Endothelial cell of umbilical vein (primary cell): Measurements from ENCODE around the gene FSIP1. TPM values are rescaled to one million over a fixed set of nuclear protein-coding genes. Genes with fewer than 3 reads are reported as not detected.

Experiments used
- BruUV-seq: library from RNA; stranded (reverse); fragments of 400-500 nt; replicated peaks from 2 replicates; lab custom pipeline; 2021; lab: Mats Ljungman, UMichigan
- CTCF ChIA-PET: fragments of 300-600, 350-600 bp; sonication (Branson Sonifier 250); formaldehyde crosslinking; loops from one replicate; lab custom pipeline; 2021; ENCODE audit warnings: antibody characterized with exemption, inconsistent platforms; lab: Charles Lee
- POLR2A ChIA-PET: fragments of 300-600, 350-600 bp; sonication (Branson Sonifier 250); formaldehyde crosslinking; loops from one replicate; lab custom pipeline; 2021; ENCODE audit warnings: antibody characterized with exemption, inconsistent platforms; lab: Charles Lee
- DNase-seq: peaks from one replicate; pipeline ENCODE4 v3.0.0-alpha.2; 2011; ENCODE audit warnings: low read depth, low spot score
- FAIRE-seq: peaks from 2 replicates; lab custom pipeline; 2011; peaks lifted over from hg19 to GRCh38; lab: Jason Lieb, UNC
- H2AFZ ChIP-seq: 2 replicates; pipeline ENCODE4 v1.6.0; 2012; ENCODE audit warnings: low read depth, low read length, control low read depth, inconsistent platforms
- H3K27ac ChIP-seq: 2 replicates; pipeline ENCODE4 v1.5.1; 2011; ENCODE audit warnings: low read depth, mild to moderate bottlenecking, control low read depth, low read length, moderate library complexity; ENCODE audit not compliant: insufficient read depth
- H3K27me3 ChIP-seq, 2 experiments: 2 replicates each; pipeline versions ENCODE4 v1.6.0 to v1.6.1; 2011; ENCODE audit warnings: low read length in 2 of 2, mixed read lengths in 1 of 2; ENCODE audit not compliant: control insufficient read depth in 2 of 2, insufficient read depth in 2 of 2
- H3K36me3 ChIP-seq, 2 experiments: 2 replicates in 1 of 2; 3 replicates in 1 of 2; pipeline ENCODE4 v1.5.1; 2011; ENCODE audit warnings: low read length in 2 of 2, mild to moderate bottlenecking in 1 of 2, moderate library complexity in 1 of 2; ENCODE audit not compliant: control insufficient read depth in 2 of 2, insufficient read depth in 2 of 2; ENCODE audit errors: extremely low read depth in 1 of 2
- H3K4me1 ChIP-seq: 3 replicates; pipeline ENCODE4 v1.5.1; 2011; ENCODE audit warnings: mild to moderate bottlenecking, low read length; ENCODE audit not compliant: control insufficient read depth, insufficient read depth; ENCODE audit errors: extremely low read depth
- H3K4me2 ChIP-seq: 2 replicates; pipeline ENCODE4 v1.6.1; 2011; ENCODE audit warnings: low read length, control low read depth, mixed read lengths; ENCODE audit not compliant: insufficient read depth
- H3K4me3 ChIP-seq, 3 experiments: fragments of 200-600 bp in 1 of 3; sonication (generic), shearing (Covaris generic) in 1 of 3; replicated peaks in 1 of 3; 2 replicates each; pipeline ENCODE4 v1.5.1; 2011 to 2016; ENCODE audit warnings: control low read depth in 3 of 3, low read length in 3 of 3, mild to moderate bottlenecking in 2 of 3, inconsistent platforms in 1 of 3, low read depth in 1 of 3, moderate library complexity in 1 of 3; ENCODE audit not compliant: insufficient read depth in 1 of 3
- H3K79me2 ChIP-seq: 2 replicates; pipeline ENCODE4 v1.6.0; 2012; ENCODE audit warnings: low read length, inconsistent platforms; ENCODE audit not compliant: control insufficient read depth, insufficient read depth
- H3K9ac ChIP-seq: replicated peaks from 2 replicates; pipeline ENCODE3; 2011; ENCODE audit warnings: low read length, control low read depth; ENCODE audit not compliant: insufficient read depth; ENCODE audit errors: extremely low read depth
- H3K9me1 ChIP-seq: replicated peaks from 3 replicates; pipeline ENCODE4 v1.6.0; 2011; ENCODE audit warnings: mild to moderate bottlenecking, low read length; ENCODE audit not compliant: control insufficient read depth, insufficient read depth; ENCODE audit errors: extremely low read depth
- H3K9me3 ChIP-seq: replicated peaks from 2 replicates; pipeline ENCODE4 v1.5.1; 2012; ENCODE audit warnings: low read length, inconsistent platforms; ENCODE audit not compliant: control insufficient read depth, insufficient read depth
- H4K20me1 ChIP-seq: replicated peaks from 2 replicates; pipeline ENCODE3; 2011; ENCODE audit warnings: mild to moderate bottlenecking, low read length; ENCODE audit not compliant: control insufficient read depth, insufficient read depth; ENCODE audit errors: extremely low read depth
- CTCF ChIP-seq, 2 donors: IDR thresholded peaks; 1 replicate in 1 of 2; 2 replicates in 1 of 2; pipeline ENCODE4 v1.5.1; 2011; ENCODE audit warnings: low read length in 2 of 2, mild to moderate bottlenecking in 2 of 2, moderate library complexity in 2 of 2, control low read depth in 1 of 2, inconsistent platforms in 1 of 2, low read depth in 1 of 2; ENCODE audit not compliant: insufficient read depth in 1 of 2; ENCODE audit errors: extremely low read depth in 1 of 2
- FOS ChIP-seq: IDR thresholded peaks from 2 replicates; pipeline ENCODE4 v1.6.1; 2011; ENCODE audit warnings: mild to moderate bottlenecking, low read length, moderate library complexity, borderline replicate concordance; ENCODE audit not compliant: insufficient read depth
- GATA2 ChIP-seq: IDR thresholded peaks from 2 replicates; pipeline ENCODE4 v1.7.0; 2011; ENCODE audit warnings: low read depth, mild to moderate bottlenecking, moderate library complexity, mixed read lengths, low read length; ENCODE audit not compliant: insufficient read length, insufficient read depth
- POLR2AphosphoS5 ChIP-seq: IDR thresholded peaks from 2 replicates; pipeline ENCODE4 v1.6.1; 2012; ENCODE audit warnings: low read depth, mild to moderate bottlenecking, control low read depth, low read length, moderate library complexity; ENCODE audit not compliant: insufficient read depth
- dilution Hi-C: fragments of 300-500 bp; cut with MboI; formaldehyde crosslinking; loops from one replicate; pipeline ENCODE4 v1.15.0; 2019; ENCODE audit warnings: low sequenced_read_pairs; ENCODE audit not compliant: extremely low pct_ligation_motif_present
- intact Hi-C: fragments of 100-400 bp; cut with micrococcal nuclease; formaldehyde crosslinking; loops from one replicate; pipeline ENCODE4 v1.10.0; 2022
- polyA plus RNA-seq, 4 experiments: library from polyadenylated mRNA; depleted of rRNA in 3 of 4; stranded (reverse) in 3 of 4; unstranded in 1 of 4; fragments of >200 nt; gene quantifications; 2 replicates each; pipeline versions ENCODE4 v1.2.1 to v1.2.3, GENCODE V29; 2011 to 2012; ENCODE audit warnings: missing spikeins in 1 of 4
- total RNA-seq: library from RNA; stranded (reverse); gene quantifications from 2 replicates; pipeline ENCODE4 v1.2.3, GENCODE V29; 2021

FSIP1 gene
- total and polyA plus RNA-seq, 2 donors (not counting 3 experiments of a cell fraction or from before 2014, with no cell fraction given): 0.23 to 1.1 TPM

- Histone ChIP-seq H3K36me3 (peaks cover 27 to 28% of the 10 kb centered on the region in 2 experiments), H3K9ac (peak overlapping the region; percentile 97), H3K9me3 (no peaks in the 10 kb centered on the region), H2AFZ (no peak overlapping the region), H3K27me3 (no peaks in the 10 kb centered on the region), H3K4me1 (peaks cover 20% of the 10 kb centered on the region), H3K79me2 (peaks cover 49% of the 10 kb centered on the region), H3K4me2 (peak overlapping the region; percentile 91), H4K20me1 (peaks cover 3% of the 10 kb centered on the region), H3K4me3 (peak overlapping the region; percentile 7 to 61 (median 55)), H3K9me1 (no peaks in the 10 kb centered on the region), H3K27ac (peak overlapping the region; percentile 98)
- TF ChIP-seq CTCF (IDR thresholded peaks at IDR 0.05; ENCODE audit: extremely low read depth in 1 of 2, insufficient read depth in 1 of 2, low read depth in 1 of 2, low read length in 2 of 2): no peak
- TF ChIP-seq FOS: peak; percentile 23
- peak; percentile 51 for TF ChIP-seq POLR2AphosphoS5
- TF ChIP-seq GATA2: no peak
- dilution Hi-C loops (no loop called here), intact Hi-C loops (loop anchor here (1.0 to 5.0 kb wide), 17 partner anchors 105 to 871 kb away; no protein-coding TSS in a partner anchor)
- ChIA-PET POLR2A (interaction anchor here (1.0 to 9.9 kb wide), 18 partner anchors 11 to 752 kb away, joined by 3 to 118 read pairs (median 16); no protein-coding TSS in a partner anchor), CTCF (interaction anchor here (0.6 to 5.0 kb wide), 37 partner anchors 9 to 880 kb away, joined by 3 to 72 read pairs (median 5); no protein-coding TSS in a partner anchor)
- BruUV-seq: TSS peak; percentile 41
- FAIRE-seq (peak; percentile 93), DNase-seq (peak; percentile 95)
These were observed 203.0 kb downstream of the FSIP1 start for GRCh38 chr15:39579487-39580116.
